ENCODE measurements around the gene SRPRB.

SRPRB gene

DNA sequence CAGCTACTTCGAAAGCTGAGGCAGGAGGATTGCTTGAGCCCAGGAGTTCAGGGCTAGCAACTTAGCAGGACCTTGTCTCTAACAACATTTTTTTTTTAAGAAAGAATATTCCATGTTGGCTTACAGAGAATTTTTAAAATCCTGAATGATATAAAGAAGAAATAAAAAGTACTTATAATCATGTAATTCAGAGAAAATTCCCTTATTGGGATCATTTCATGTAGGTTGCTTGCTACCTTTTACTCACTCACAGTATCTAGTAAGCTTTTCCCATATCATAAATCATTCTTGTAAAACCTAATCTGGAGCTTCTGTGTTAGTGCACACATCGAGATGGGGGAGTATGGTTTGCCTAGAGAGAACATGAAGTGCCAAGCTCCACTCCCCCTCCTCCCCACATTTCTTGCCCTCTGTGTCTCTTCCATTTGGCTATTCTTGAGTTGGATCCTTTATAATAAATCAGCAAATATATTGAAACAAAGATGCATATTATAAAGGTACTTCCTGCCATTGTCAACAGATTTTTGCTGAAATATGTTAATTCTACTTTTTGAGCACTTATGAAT, 45.8 kb upstream of the SRPRB start:
- no peak for DNase-seq (ENCODE audit: low read depth)
- no peak overlapping the region for H3K4me3 ChIP-seq (ENCODE audit: low read depth, low read length)
- TF ChIP-seq, protein P1, sequence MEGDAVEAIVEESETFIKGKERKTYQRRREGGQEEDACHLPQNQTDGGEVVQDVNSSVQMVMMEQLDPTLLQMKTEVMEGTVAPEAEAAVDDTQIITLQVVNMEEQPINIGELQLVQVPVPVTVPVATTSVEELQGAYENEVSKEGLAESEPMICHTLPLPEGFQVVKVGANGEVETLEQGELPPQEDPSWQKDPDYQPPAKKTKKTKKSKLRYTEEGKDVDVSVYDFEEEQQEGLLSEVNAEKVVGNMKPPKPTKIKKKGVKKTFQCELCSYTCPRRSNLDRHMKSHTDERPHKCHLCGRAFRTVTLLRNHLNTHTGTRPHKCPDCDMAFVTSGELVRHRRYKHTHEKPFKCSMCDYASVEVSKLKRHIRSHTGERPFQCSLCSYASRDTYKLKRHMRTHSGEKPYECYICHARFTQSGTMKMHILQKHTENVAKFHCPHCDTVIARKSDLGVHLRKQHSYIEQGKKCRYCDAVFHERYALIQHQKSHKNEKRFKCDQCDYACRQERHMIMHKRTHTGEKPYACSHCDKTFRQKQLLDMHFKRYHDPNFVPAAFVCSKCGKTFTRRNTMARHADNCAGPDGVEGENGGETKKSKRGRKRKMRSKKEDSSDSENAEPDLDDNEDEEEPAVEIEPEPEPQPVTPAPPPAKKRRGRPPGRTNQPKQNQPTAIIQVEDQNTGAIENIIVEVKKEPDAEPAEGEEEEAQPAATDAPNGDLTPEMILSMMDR (IDR thresholded peaks at IDR 0.05; ENCODE audit: low read depth, low read length, missing control alignments), result no peak

DNA sequence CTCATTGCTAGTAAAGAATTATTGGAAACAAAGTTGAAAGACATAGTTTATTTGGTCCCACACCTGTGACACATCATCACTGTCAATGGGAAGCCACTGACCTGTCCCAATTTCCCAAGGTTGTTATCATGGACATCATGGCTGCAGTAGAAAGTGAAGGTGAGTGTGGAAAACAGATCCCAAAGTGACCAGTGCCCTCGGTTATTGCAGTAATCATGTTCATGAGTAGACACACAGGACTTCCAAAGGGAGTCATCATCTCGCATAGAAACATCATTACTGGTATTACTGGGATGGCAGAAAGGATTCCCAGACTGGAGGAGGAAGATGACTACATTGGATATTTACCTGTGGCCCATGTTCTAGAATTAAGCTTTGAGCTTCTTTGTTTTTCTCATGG, 44.7 kb upstream of the SRPRB start:
- TF ChIP-seq, protein P1 (IDR thresholded peaks at IDR 0.05; ENCODE audit: low read depth, low read length, missing control alignments), result no peak
- DNase-seq (ENCODE audit: low read depth), result no peak
- no peak overlapping the region for H3K4me3 ChIP-seq (ENCODE audit: low read depth, low read length)

DNA sequence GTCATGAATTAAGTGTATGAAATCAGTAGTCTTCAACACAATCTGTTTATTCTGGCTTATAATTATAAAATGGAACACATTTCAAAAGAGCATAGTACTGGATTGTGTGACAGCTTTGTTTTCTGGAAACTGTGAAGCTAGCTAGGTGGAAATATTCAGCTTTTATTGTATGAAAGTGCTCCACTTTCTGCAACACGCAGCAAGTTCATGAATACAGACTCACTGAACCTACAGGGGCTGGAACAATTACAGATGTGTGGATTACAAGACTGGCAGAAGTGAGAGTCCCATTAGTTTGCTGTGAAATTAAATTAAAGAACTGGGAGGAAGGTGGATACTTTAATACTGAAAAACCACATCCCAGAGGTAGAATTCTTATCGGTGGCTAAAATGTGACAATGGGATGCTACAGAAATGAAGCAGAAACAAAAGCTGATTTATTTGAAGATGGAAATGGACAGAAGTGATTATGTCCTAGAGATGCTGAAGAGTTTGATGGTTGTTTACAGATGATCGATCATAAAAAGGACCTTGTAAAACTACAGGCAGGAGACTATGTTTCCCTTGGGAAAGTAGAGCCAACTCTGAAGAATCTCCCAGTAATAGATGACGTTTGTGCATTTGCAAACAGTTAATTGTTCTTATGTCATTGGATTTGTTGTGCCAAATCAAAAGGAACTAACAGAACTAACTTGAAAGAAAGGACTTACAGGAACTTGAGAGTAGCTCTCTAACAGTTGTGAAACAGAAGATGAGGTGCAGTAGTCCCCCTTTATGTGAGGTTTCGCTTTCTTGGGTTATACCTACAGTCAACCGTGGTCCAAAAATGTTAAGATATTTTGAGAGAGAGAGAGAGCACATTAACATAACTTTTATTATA, 43.8 kb upstream of the SRPRB start:
- TF ChIP-seq, protein P1 (IDR thresholded peaks at IDR 0.05; ENCODE audit: low read depth, low read length, missing control alignments), result no peak
- no peak for DNase-seq (ENCODE audit: low read depth)
- no peak overlapping the region for H3K4me3 ChIP-seq (ENCODE audit: low read depth, low read length)

DNA sequence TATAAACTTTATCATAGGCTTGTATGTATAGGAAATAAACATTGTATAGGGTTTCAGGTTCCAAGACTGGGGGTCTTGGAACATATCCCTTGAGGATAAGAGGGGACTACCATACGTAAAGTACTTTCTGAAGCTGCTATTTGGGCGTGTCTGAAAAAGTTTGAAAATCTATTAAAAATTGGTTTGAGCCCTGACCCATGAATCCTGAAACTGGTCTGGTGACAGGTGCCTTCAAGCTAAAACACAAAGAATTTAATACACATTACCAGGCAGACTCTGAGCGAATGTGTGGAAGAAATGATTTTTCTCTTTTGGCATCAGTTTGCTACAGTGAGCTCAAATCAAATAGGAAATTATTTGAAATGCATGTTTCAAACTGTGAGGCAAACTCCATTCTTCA, 43.1 kb upstream of the SRPRB start:
- H3K4me3 ChIP-seq (ENCODE audit: low read depth, low read length), result no peak overlapping the region
- TF ChIP-seq, protein P1 (IDR thresholded peaks at IDR 0.05; ENCODE audit: low read depth, low read length, missing control alignments), result no peak
- no peak for DNase-seq (ENCODE audit: low read depth)

DNA sequence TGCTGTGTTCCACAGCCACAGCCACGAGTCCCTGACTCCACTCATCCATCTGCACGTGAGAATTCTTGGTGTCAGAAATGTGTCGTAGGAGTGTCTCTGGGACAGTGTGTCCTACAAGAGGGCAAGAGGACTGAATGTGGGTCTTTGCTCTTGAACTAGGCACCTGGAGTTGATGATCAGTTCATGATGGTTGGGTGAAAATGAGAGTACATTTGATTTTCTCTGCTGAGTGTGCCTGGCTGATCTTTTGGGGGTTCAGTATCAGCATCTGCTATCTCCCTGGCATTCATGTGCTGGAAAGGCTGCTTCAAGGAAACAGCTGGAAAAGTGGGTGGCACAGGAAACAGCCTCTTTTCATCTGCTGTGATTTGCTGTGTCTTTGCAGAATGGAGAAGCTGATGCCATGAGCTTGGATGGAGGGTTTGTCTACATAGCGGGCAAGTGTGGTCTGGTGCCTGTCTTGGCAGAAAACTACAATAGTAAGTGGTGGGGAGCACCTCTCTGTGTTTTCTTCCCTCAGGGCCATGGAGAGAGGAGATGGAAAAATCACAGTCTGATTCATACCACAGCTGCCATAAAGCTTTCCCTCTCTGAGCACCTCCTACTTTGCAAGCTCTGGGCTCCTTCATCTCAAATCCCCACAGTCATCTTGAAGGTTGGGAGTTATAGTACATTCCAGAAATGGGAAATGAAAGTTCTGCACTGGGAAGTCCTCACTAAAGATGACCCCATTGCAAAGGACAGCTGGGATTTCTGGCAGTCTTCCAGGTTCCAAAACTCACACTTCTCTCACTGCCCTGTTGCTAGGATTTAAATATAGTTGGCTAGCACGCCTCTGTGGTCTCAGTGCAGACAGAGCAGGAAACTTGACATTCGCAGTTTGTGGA, 41.6 kb upstream of the SRPRB start:
- no peak for DNase-seq (ENCODE audit: low read depth)
- TF ChIP-seq, protein P1 (IDR thresholded peaks at IDR 0.05; ENCODE audit: low read depth, low read length, missing control alignments), result no peak
- H3K4me3 ChIP-seq (ENCODE audit: low read depth, low read length), result no peak overlapping the region

DNA sequence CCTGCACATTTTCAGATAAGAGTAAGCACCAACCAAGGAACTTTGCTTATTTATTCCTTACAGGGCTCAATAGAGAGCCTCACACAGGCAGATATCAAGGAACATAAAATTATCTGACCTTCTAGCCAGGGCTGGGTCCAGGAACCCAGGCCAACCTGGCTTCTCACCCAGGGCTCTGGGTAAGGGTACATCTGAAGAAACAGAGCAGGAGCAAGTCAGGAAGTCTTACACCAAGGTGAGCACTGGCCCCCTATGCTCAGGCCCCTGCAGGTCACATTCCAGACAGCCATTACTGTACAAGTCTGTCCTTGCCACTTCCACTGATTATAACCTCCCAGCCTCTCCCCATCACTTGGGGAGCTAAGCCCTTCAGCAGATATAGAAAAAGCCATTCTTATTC, 40.4 kb upstream of the SRPRB start:
- TF ChIP-seq, protein P1 (IDR thresholded peaks at IDR 0.05; ENCODE audit: low read depth, low read length, missing control alignments), result no peak
- H3K4me3 ChIP-seq (ENCODE audit: low read depth, low read length), result no peak overlapping the region
- no peak for DNase-seq (ENCODE audit: low read depth)
